SH-SY5Y (cell line): ENCODE data around the gene CNTN2.

Experiments
- GATA2 ChIP-seq: IDR thresholded peaks from 2 replicates; pipeline ENCODE4 v1.6.1; 2011; ENCODE audit warnings: mild to moderate bottlenecking, low read depth, low read length
- GATA3 ChIP-seq: IDR thresholded peaks from 2 replicates; pipeline ENCODE4 v1.6.1; 2011; ENCODE audit warnings: low read depth, mild to moderate bottlenecking, low read length, moderate library complexity

- TF ChIP-seq GATA2 (peak; percentile 62; the same call in 1 of the 2 replicates), GATA3 (no peak)
These were observed 39.5 kb upstream of the CNTN2 start for GRCh38 chr1:205003358-205004131.
